ENCODE measurements around the gene MED15.
A peak's percentile ranks its signal among the peaks of the same experiment; 100 is the strongest.

Gene MED15

DNA sequence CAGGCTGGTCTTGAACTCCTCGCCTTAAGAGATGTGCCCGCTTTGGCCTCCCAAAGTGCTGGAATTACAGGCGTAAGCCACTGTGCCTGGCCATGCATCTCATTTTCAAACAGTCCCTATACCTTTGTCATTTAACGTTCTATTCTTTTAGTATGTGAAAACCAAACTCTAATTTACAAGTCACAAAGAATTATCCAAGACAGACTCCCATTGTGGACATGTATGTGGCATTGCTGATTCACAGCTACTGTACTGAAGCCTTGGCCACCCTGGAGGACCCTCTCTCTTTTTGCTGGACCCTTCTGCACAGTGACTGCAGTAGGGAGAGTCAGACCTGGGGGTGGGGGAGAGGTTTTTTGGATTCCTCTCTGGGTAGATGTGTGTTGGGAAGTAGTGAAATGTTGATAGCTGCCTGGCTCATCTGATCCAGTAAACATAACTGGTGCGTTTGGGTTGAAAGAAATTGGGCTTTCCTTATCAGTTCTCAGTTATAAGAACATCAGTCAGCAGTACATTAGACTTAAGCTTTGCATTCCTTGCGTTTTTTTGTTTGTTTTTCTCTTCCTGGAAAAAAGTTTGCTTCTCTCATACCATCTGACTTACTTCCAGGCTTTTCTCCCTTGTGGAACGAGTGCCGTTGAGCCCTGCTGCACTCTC, 65.9 kb downstream of the MED15 start:
- no peak for DNase-seq

DNA sequence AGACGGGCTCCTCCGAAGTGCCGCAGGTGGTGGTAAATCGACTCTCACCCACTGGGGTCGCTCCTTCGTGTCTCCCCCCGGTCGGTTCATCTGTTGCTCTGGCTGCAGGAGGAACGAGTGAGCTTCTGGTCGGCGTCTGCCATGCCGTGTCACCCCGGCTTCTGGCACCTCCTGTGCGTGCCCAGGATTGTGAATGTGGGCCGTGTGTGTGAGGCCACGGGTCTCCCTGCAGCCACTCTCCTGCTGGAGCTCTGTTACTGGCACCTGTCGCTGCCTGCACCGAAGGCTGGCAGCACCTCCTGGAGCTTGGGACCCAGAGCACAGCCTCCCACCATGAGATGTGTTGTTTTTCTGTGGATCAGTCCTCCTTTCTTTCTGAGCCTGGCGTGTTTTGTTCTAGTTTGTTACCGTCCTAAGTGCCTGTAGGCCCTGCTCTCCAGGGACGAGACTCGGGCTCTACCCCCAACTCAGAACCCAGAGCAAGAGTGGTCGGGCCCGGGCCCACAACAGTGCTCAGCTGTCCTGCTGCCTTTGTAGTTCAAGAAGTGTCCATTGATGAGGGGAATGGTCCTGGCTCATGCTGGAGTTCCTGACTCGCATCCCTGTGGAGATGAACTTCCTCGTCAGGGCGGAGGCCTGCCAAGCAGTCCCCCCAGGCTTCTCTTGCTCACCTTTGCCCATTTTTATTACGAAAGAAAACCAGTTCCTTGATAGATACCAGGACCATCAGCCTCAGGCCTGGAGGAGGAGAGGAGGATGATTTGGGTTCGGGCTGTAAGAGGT, 66.6 kb downstream of the MED15 start:
- no peak for DNase-seq

DNA sequence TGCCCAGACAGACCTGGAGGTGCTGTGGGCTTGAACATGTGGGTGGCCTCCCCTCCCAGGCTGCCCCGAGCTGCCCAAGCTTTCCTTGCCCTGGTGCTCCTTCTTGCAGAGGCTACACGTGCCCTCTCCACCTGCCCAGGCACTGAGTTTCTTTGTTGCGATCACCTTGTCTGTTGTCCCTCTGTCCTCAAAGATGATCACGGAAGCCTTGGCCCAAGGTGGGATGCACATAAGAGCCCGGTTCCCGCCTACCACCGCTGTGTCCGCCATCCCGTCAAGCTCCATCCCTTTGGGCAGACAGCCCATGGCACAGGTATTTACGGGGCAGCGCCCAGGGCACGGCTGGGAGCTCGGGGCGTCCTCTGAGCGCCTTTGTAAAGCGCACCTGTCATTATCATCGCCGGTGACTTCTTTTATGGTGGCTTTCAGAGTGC, 67.5 kb downstream of the MED15 start:
- DNase-seq = no peak

DNA sequence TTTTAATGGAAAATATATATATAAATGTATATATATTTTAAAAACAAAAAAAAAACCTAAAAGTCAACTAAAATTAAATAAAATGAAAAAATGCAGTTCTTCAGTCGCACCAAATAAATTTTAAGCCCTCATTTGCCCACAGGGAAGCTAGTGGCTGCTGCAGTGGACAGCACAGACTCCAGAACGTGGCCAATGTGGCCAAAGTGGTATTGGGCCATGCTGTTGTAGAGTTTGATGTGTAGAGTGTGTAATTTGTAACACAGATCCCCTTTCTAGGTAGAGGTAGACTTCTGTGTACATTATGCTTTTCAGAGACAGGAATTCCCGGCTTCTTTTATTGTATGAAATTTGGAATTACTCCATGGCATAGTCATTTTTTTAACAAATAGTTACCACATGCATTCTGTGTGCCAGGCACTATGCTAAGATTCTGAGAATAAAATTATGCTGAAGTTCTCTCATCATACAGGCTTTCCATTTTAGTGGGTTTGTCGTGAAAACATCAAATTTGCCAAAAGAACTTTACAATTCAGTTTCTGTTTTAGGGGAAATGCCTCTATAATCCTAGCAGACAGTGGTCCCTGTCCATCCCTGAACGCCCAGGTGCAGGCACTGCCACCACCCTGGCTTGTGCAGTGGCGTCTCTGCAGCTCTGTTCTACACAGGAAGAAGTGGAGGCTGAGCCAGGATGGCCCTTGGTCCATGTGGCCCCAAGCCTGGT, 68.5 kb downstream of the MED15 start:
- DNase-seq = no peak

DNA sequence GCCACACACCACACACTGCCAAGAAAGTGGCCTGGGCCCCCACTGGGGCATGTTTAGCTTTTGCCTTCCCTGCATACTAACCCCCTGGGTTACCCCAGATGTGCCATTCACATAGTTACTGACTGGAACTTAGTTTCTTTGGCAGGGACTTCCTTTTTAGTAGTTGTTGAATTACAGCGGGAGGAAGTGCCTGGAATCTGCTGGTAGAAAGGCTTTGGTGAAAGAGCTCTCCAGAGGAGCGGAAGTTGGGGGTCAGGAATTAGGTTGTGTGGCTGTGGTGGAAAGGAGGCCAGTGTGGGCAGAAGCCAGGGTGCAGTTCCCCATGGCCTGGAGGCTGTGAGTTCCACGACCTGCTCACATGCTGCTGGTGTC, 69.0 kb downstream of the MED15 start:
- no peak for DNase-seq

DNA sequence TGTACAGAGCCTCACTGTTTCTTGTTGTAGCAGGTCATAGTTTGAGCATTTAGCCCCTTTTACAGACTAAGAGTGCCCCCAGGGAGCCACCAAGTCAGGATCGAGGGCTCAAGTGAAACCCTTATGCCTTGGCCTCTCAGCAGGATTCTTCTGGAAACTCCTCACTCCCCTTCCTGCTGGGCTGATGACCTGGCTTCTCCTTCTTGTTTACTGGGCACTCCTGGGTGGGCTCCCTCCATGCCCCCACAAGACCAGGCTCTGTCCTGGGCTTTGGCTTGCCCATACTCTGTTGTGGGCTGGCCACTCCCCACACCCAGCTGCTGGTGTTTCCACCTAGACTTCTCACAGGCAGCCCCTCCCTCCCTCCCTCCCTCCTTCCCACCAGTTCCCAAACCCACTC, 69.6 kb downstream of the MED15 start:
- no peak for DNase-seq

DNA sequence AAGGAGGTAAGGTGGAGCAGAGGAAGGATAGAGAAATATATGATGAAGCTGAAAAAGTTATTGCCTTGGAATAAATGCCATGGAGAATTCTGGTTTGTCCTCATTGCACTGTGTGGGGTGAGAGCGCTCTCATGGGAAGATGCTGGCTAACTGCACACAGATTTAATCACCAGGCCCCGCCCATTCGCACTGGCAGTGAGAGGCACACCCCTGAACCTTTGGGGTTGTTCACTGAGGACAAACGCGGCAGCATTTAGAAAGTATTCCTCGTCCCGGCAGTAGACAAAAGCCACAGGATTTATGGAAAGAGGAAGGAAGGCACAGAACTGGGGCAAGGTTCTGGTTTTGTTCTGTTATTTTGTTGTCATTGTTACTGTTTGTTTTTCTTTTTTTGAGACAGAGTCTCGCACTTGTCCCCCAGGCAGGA, 70.2 kb downstream of the MED15 start:
- peak; percentile 34 for DNase-seq

DNA sequence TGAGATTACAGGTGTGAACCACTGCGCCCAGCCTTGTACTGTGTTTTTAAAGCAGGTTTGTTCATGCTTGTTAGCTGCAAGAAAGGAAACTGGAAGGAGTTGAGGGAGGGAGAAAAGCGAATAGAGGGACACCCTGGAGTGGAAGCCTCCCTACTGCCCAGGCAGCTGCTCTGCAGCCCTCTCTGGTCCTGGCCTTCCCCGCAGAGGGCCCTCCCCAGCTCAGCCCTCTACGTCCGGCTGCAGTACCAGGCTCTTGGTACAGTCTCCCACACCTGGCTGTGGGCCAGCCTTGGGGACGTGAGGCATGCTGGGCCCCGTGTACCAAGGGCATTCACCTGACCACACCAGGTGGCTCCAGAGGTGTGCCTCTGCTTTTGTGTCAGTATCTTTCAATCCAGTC, 70.8 kb downstream of the MED15 start:
- DNase-seq = no peak

DNA sequence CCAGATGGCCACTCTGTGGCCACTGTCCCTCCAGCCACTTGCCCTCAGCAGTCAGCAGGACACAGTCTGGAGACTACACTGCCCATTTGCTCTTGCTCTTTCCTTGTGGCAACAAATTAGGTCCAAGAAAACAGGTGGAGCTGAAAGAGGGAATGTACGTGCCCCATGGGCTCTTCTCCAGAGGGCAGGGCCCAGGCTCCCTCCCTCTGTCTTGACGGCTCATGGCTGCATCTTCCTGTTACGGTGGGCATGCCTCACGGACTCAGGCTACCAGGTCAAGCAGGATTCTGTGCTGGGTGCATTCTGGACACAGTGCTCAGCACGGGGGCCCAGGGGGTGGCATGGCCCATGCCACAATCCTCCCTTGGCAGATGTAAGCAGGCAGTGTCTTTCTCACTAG, 71.3 kb downstream of the MED15 start:
- no peak for DNase-seq

DNA sequence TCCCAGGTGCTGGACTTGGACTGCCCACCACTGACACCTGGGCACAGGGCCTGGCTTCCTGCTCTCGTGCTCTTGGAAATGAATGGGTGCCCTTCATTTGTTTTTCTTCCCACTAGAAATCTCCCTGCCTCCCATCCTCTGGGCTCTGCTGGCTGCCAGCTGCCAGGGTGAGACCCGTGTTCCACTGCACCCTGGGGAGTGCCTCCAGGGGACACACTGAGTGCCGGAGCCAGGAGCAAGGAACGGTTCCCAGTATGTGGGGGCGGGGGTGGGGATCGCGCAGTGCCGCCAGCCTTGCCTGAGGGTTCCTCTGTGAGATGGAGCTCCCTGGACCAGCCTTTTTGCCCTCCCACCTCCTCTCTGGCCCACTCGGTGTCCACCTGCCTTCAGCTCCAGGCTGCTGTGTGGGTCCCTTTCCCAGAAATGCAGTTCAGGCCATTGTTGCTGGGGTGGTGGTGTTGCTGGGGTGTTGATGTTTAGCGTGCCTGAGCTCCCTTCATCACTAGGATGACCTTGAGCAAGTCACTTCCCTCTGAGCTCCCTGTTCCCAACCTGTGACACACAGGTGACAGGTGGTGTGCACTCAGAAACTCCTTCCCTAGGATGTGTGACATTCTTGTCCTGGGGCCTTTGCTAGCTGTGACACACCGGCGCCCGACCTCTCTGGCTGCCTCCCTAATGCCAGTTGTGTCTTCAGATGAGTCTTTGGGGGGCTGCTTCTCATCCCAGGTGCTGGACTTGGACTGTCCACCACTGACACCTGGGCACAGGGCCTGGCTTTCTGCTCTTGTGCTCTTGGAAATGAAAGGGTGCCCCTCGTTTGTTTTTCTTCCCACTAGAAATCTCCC, 72.1 kb downstream of the MED15 start:
- no peak for DNase-seq

DNA sequence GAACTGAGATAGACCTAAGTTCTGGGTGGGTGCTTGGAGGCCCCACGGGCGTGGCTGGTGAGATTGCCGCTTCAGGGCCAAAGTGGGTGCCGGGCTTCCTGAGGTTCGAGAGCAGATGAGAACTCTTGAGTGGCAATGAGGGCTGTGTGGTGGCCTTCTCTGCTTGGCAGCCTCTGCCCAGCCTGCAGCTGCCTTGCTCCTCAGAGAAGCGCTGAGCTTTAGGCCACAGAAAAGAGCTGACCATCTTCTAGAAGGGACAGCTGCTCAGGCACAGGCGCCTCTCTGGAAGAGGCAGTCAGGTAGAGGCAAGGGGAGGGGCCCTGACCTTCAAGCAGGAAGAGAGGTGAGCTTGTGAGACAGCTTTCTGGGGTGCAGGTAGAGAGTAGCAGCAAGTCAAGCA, 72.8 kb downstream of the MED15 start:
- peak; percentile 19 for DNase-seq

DNA sequence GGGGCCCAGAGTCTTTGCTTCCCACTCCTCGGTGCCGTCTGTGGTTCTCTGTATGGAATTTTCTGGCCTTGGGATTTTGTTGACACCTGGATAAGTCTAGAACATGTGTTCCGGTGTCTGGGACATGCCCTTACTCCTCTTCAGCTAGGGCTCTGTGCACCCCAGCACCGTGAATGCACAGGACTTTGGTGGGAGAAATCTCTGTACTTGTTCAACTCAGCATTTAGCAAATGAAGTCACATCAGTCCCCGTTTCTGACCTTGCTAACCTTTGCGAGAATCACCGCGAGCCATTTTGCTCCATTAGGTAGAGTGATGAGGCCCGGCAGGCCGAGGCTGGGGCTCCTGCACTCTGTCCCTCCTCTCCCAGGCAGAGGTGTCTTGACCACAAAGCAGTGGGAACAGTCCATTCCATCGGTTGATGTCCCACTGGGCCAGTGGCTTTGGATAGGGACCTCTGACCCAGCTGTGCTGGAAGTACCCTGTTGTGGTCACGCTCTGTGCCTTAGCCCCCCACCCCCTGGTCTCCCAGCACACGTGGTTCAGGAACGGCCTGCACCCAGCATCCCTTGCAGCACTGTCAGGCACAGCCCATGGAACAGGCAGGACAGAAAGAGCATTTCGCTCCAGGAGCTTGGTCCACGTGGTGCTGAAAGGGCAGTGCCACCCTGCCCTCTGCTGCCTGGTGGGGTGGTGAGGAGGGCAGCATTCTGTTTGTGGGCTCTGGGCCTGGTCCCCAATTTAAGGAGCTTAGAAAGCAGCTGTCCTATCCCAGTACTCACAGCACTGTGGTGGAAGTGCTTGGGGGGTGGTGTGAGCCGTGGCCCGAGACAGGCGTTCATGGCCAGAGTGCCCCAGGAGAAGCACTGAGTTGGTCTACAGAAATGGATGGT, 73.4 kb downstream of the MED15 start:
- no peak for DNase-seq

DNA sequence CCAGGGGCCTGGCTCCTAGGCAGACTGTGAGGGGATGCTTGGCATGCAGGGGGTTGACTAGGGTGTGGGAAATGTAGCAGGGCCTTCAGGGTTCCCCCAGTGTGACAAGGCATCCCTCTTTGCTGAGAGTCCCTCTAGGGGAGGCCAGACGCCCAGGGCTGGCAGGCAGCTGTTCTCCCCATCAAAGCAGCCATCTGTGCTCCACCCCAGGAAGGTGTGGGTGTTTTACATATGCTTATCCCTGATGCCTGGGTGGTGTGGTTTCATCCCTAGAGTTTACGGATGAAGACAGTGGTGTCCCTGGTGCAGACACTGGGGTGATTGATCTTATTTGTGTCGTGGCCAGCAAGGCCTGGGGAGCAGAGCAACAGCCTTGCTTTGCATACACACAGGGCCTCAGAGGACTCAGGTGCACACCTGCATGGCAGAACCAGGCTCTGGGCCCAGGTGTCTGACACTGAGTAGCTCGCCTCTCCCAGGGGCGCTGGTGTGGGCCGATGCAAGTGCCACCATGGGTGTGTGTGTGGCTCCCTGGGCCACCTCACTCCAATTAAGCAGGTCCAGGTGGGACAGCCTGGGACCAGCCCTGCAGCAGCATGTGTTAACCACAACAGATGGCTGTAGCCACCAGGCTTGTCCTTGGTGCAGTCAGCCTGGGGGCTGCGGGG, 74.2 kb downstream of the MED15 start:
- peak; percentile 46 for DNase-seq

DNA sequence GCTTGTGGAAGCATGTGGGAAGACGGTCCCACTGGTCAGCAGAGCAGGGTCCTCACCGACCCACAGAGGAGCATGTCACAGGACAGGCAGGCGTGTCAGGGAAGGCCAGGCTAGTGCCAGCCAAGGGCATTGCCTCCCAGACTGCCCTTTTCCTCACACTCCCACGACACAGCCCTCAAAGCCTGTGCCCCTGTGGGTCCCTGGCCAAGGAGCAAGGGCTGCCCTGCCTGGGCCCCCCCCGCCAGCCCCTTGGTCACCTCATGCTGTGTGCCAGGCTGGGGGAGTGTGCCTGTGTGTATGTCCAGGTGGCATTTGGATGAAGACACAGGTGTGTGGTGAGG, 74.7 kb downstream of the MED15 start:
- no peak for DNase-seq

DNA sequence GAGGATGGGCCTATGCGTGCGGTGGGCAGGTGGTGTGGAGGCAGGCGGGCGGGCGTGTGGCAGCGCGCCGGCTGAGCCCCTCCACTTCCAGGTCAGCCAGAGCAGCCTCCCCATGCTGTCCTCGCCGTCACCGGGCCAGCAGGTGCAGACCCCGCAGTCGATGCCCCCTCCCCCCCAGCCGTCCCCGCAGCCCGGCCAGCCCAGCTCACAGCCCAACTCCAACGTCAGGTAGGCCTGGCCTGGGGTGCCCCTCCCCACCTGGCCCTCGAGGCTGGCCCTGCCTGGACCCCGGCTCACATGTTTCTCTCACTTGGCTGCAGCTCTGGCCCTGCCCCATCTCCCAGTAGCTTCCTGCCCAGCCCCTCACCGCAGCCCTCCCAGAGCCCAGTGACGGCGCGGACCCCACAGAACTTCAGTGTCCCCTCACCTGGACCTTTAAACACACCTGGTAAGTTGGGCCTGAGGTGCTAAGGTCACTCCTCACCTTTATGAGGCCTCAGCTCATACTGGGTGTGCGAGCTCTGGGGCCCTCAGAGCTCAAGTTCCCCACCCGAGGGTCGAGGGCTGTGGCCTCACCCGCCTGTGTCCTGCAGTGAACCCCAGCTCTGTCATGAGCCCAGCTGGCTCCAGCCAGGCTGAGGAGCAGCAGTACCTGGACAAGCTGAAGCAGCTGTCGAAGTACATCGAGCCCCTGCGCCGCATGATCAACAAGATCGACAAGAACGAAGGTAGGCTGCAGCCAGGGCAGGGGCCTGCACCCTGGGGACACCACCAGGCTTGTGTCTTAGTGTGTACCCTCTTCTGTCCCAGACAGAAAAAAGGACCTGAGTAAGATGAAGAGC, 75.3 kb downstream of the MED15 start:
- DNase-seq = no peak

DNA sequence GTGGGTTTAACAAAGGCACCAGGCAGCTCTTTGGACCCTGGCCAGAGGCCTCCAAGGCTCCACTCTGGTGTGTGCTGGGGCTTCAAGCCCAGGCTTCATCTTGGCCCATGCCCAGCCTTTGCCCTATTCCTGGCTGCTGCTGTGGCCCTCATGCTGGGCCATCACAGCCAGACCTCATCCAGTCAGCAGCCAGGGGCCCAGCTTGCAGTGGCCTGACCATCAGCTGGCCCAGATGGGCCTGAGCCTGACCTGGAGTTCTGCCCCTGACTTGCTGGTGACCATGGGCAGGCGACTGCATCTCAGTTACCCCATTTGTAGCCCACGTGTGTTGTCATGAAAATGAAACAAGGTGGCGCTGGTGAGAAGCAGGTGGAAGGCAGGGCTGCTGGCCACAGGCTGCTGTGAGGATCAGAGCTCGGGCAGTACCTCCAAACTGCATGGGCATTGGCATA, 76.1 kb downstream of the MED15 start:
- peak; percentile 20 for DNase-seq

DNA sequence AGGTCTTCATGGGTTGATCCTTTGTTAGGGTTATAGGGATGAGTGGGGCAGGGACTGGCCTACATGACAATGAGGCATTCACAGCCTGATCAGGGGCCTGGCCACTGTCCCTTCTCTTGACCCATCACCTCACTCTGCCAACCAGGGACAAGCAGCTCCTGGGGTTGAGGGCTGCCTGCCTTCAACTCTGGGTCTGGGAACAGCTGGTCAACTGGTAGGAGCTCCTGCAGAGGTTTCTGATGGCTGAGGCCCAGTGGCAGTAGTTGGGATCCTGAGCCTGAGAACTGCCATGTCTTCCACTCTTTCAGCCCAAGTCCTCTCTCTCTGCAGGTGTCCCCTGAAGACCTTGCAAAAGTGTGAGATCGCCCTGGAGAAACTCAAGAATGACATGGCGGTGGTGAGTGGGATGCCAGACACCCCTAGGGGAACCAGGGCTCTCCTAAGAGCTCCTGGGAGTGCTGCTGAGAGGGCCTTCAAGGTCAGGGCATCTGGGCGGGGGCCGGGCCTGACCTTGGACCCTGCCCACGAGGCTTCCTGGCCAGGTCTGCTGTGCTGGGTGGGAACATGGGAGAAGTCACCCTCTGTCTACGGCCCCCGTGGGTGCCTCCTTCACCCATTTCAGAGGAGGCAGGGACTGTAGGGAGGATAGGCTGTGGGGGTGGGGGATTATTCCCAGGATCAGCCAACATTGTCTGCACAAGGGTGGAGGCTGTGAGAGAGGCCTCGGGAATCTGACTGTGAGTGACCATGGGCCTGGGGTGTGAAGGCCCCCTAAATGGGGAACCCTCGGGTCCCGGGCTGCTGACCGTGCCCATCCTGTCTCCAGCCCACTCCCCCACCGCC, 76.8 kb downstream of the MED15 start:
- DNase-seq = no peak

DNA sequence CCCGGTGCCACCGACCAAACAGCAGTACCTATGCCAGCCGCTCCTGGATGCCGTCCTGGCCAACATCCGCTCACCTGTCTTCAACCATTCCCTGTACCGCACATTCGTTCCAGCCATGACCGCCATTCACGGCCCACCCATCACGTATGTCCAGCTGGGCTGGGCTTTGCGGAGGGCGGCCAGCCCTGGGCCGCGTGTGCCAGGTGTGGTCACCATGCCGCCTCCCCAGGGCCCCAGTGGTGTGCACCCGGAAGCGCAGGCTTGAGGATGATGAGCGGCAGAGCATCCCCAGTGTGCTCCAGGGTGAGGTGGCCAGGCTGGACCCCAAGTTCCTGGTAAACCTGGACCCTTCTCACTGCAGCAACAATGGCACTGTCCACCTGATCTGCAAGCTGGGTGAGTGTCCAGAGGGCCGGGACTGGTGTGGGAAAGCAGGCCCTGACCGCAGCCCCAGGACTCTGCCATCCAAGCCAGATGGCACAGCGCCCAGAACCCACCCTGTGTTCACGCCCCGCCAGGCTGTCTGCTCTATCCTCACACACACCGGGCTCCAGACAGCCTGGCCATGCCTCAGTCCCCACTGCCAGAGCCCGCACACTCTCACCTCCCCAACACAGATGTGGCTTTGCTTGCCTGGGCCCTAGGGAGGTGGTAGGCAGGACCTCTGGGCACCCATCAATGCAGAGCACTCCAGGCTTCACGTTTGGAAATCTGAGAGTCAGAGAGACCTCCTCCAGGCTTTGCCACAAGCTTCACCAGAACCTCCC, 77.6 kb downstream of the MED15 start:
- no peak for DNase-seq

All from hematopoietic multipotent progenitor cell treated with erythropoietin and hydrocortisone succinate and interleukin-3 and kit ligand, for 8 days (in vitro differentiated cells).